HG02571 (cell line): Measurements from ENCODE around the gene CMSS1.
A peak's percentile ranks its signal among the peaks of the same experiment; 100 is the strongest.

Source experiments
- ATAC-seq: cut with Tn5 transposase; IDR thresholded peaks from one replicate; pipeline ENCODE4 v1.9.1; 2021; ENCODE audit warnings: mild to moderate bottlenecking, moderate library complexity; ENCODE audit not compliant: unreplicated experiment

CMSS1 gene

GRCh38 chr3:99817437-99818240, at the start of gene CMSS1:
TSS of gene CMSS1 (plus strand) at chr3:99817862.
- ATAC-seq: peak; percentile 95

GRCh38 chr3:99768126-99768525, 49.5 kb upstream of the CMSS1 start:
- ATAC-seq: no peak

- ATAC-seq: no peak
These were observed 48.7 kb upstream of the CMSS1 start for GRCh38 chr3:99768808-99769501.

- ATAC-seq: no peak
These were observed 45.5 kb upstream of the CMSS1 start for GRCh38 chr3:99772171-99772570.

- ATAC-seq: no peak
These were observed 45.0 kb upstream of the CMSS1 start for GRCh38 chr3:99772671-99773070.

GRCh38 chr3:99774467-99774866, 43.2 kb upstream of the CMSS1 start:
- ATAC-seq: peak; percentile 94

- ATAC-seq: no peak
These were observed 41.0 kb upstream of the CMSS1 start for GRCh38 chr3:99776516-99777209.

GRCh38 chr3:99777210-99777549, 40.5 kb upstream of the CMSS1 start:
- ATAC-seq: no peak

GRCh38 chr3:99777708-99778107, 40.0 kb upstream of the CMSS1 start:
- no peak for ATAC-seq

- ATAC-seq: no peak
These were observed 36.9 kb upstream of the CMSS1 start for GRCh38 chr3:99780749-99781148.

GRCh38 chr3:99781761-99782160, 35.9 kb upstream of the CMSS1 start:
- ATAC-seq: no peak

- no peak for ATAC-seq
These were observed 34.6 kb upstream of the CMSS1 start for GRCh38 chr3:99783011-99783573.

- no peak for ATAC-seq
These were observed 28.5 kb upstream of the CMSS1 start for GRCh38 chr3:99789011-99789721.

- no peak for ATAC-seq
These were observed 23.2 kb upstream of the CMSS1 start for GRCh38 chr3:99794485-99794884.

- no peak for ATAC-seq
These were observed 22.1 kb upstream of the CMSS1 start for GRCh38 chr3:99795573-99795972.

- no peak for ATAC-seq
These were observed 18.2 kb upstream of the CMSS1 start for GRCh38 chr3:99799422-99799821.

GRCh38 chr3:99803297-99803696, 14.4 kb upstream of the CMSS1 start:
- ATAC-seq: no peak

- no peak for ATAC-seq
These were observed 12.5 kb upstream of the CMSS1 start for GRCh38 chr3:99805160-99805559.

- ATAC-seq: no peak
These were observed 9.4 kb upstream of the CMSS1 start for GRCh38 chr3:99808163-99808794.

- ATAC-seq: no peak
These were observed 8.1 kb upstream of the CMSS1 start for GRCh38 chr3:99809565-99809964.
